Ascending aorta (tissue), 2 donors: ENCODE measurements around the gene SCGB3A1. TPM values are rescaled to one million over a fixed set of nuclear protein-coding genes. Genes with fewer than 3 reads are reported as not detected.

ENCODE experiments used
- DNase-seq, 2 donors: peaks; one replicate each; pipeline ENCODE4 v3.0.0-alpha.2; 2019; ENCODE audit warnings: low spot score in 2 of 2
- H3K27ac ChIP-seq, 2 donors: fragments of 200-600 bp; sonication (generic); one replicate each; pipeline ENCODE4 v1.5.1; 2016 to 2017; ENCODE audit warnings: mild to moderate bottlenecking in 1 of 2
- H3K27me3 ChIP-seq: fragments of 200-600 bp; sonication (generic); one replicate; pipeline ENCODE4 v1.5.1; 2017
- H3K36me3 ChIP-seq, 2 donors: fragments of 200-600 bp; sonication (generic); one replicate each; pipeline ENCODE4 v1.5.1; 2016
- H3K4me1 ChIP-seq, 2 donors: fragments of 200-600 bp; sonication (generic); one replicate each; pipeline ENCODE4 v1.5.1; 2016 to 2017; ENCODE audit warnings: mild to moderate bottlenecking in 1 of 2
- H3K4me3 ChIP-seq, 2 donors: fragments of 200-600 bp; sonication (generic); one replicate each; pipeline ENCODE4 v1.5.1; 2016 to 2017; ENCODE audit warnings: mild to moderate bottlenecking in 1 of 2
- H3K9me3 ChIP-seq, 2 donors: fragments of 200-600 bp; sonication (generic); one replicate each; pipeline ENCODE4 v1.5.1; 2016
- intact Hi-C: fragments of 100-400 bp; cut with DNase I; formaldehyde crosslinking; loops from one replicate; pipeline ENCODE4 v1.15.1; 2023
- total RNA-seq: library from RNA; depleted of rRNA; stranded (reverse); fragments of >200 nt; gene quantifications from one replicate; pipeline ENCODE4 v1.1.0, GENCODE V29; 2016
- TF ChIP-seq, protein P1 (sequence below), 3 experiments: fragments of 200-600 bp in 2 of 3; fragments of 450-650 bp in 1 of 3; sonication (generic) in 2 of 3; IDR thresholded peaks; one replicate each; pipeline ENCODE4 v1.5.1; 2016 to 2019; ENCODE audit warnings: antibody characterized with exemption in 3 of 3, mild to moderate bottlenecking in 1 of 3, moderate library complexity in 1 of 3

The SCGB3A1 gene
- total RNA-seq, 1 donor from 2014 or later = not detected

- H3K36me3 ChIP-seq = no peaks in the 10 kb centered on the region
- no peaks in the 10 kb centered on the region for H3K27me3 ChIP-seq
- DNase-seq = no peak
- no peaks in the 10 kb centered on the region for H3K4me1 ChIP-seq
- intact Hi-C loops = no loop called here
- H3K9me3 ChIP-seq = no peaks in the 10 kb centered on the region
- peak overlapping the region in 1 of 2 donors; percentile 45 for H3K4me3 ChIP-seq
- H3K27ac ChIP-seq = no peak overlapping the region
- TF ChIP-seq, protein P1, sequence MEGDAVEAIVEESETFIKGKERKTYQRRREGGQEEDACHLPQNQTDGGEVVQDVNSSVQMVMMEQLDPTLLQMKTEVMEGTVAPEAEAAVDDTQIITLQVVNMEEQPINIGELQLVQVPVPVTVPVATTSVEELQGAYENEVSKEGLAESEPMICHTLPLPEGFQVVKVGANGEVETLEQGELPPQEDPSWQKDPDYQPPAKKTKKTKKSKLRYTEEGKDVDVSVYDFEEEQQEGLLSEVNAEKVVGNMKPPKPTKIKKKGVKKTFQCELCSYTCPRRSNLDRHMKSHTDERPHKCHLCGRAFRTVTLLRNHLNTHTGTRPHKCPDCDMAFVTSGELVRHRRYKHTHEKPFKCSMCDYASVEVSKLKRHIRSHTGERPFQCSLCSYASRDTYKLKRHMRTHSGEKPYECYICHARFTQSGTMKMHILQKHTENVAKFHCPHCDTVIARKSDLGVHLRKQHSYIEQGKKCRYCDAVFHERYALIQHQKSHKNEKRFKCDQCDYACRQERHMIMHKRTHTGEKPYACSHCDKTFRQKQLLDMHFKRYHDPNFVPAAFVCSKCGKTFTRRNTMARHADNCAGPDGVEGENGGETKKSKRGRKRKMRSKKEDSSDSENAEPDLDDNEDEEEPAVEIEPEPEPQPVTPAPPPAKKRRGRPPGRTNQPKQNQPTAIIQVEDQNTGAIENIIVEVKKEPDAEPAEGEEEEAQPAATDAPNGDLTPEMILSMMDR (IDR thresholded peaks at IDR 0.05) = no peak
Observed at GRCh38 chr5:180618487-180618828, 27.2 kb upstream of the SCGB3A1 start.

DNA sequence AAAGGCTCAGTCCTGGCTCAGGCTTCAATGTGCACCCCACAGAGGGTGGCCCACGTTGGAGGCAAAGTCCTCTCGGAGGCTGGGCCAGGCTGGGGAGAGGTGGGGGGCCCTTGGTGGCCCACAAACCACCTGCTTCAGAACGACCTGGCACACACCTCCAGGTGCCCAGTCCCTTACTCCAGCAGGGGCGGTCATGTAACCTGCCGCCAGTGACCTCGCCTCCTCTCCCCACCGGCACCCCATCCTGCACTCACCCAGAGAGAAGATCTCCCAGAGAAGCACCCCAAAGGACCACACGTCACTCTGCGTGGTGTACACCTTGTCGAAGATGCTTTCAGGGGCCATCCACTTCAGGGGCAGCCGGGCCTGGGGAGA lies 22.5 kb upstream of the SCGB3A1 start:
- no peaks in the 10 kb centered on the region for H3K36me3 ChIP-seq
- no peaks in the 10 kb centered on the region for H3K27me3 ChIP-seq
- intact Hi-C loops = no loop called here
- H3K4me3 ChIP-seq = no peak overlapping the region
- no peak overlapping the region for H3K27ac ChIP-seq
- DNase-seq = no peak
- no peaks in the 10 kb centered on the region for H3K9me3 ChIP-seq
- H3K4me1 ChIP-seq = no peaks in the 10 kb centered on the region
- TF ChIP-seq, protein P1 (IDR thresholded peaks at IDR 0.05) = no peak

- Histone ChIP-seq H3K27ac (no peak overlapping the region), H3K4me1 (no peaks in the 10 kb centered on the region), H3K4me3 (no peak overlapping the region), H3K27me3 (no peaks in the 10 kb centered on the region), H3K36me3 (no peaks in the 10 kb centered on the region), H3K9me3 (no peaks in the 10 kb centered on the region)
- no peak for DNase-seq
- intact Hi-C loops = no loop called here
- TF ChIP-seq, protein P1 (IDR thresholded peaks at IDR 0.05) = no peak
Observed at GRCh38 chr5:180613188-180613813, 22.0 kb upstream of the SCGB3A1 start.

- TF ChIP-seq, protein P1 (IDR thresholded peaks at IDR 0.05) = no peak
- intact Hi-C loops = no loop called here
- Histone ChIP-seq H3K27ac (no peak overlapping the region), H3K36me3 (no peaks in the 10 kb centered on the region), H3K9me3 (no peaks in the 10 kb centered on the region), H3K4me1 (no peaks in the 10 kb centered on the region), H3K4me3 (no peak overlapping the region), H3K27me3 (no peaks in the 10 kb centered on the region)
- DNase-seq = no peak
Observed at GRCh38 chr5:180612683-180613082, 21.4 kb upstream of the SCGB3A1 start.

GRCh38 chr5:180611140-180611850 lies 20.0 kb upstream of the SCGB3A1 start:
- DNase-seq = no peak
- H3K9me3 ChIP-seq = no peaks in the 10 kb centered on the region
- intact Hi-C loops = no loop called here
- H3K4me3 ChIP-seq = no peak overlapping the region
- no peaks in the 10 kb centered on the region for H3K36me3 ChIP-seq
- no peak overlapping the region for H3K27ac ChIP-seq
- H3K27me3 ChIP-seq = no peaks in the 10 kb centered on the region
- TF ChIP-seq, protein P1 (IDR thresholded peaks at IDR 0.05) = no peak
- no peaks in the 10 kb centered on the region for H3K4me1 ChIP-seq
